AML-193 (cell line): ENCODE results near the gene PSMA7.

Source experiments
- DNase-seq, 2 experiments: peaks; one replicate each; lab custom pipeline; 2025; lab: John Stamatoyannopoulos, UW

The PSMA7 gene

DNA sequence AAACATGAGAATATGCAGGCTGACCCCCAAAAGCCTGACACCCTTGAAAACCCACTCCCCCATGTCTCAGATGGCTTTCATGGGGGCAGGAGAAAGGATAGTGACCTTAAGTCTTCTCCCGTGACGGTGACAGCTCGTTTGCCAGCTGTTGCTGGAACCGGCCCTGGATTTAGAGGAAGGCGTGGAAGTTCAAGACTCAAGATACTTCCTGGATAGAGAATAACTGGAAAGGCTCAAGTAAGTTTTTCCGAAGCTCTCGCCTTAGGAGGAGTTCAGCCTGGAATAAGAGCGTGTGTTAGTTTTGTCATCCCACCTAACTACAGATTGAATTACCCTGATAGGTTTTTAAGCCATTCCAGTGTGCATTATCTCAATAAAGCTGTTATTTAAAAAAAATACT lies 28.1 kb upstream of the PSMA7 start:
- DNase-seq: no peak

DNA sequence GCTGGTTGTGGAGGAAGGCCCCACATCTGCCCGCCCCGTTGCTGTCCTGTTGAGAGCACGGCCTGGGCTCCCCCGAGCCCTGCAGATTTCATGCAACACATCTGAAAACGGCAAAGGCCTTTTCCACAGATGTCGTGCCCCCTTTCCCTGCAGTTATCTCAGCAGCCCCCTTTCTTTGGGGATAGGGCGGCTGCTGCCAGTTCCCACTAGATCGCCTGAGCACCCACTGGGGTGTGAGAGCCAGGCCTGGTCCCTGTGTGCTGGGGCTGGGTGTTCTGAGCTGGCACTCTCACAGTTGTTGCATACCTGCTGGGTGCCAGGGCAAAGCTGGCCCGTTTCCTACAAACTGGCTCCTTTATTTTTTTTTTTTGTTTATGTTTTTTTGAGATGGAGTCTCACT lies 27.3 kb upstream of the PSMA7 start:
- no peak for DNase-seq

DNA sequence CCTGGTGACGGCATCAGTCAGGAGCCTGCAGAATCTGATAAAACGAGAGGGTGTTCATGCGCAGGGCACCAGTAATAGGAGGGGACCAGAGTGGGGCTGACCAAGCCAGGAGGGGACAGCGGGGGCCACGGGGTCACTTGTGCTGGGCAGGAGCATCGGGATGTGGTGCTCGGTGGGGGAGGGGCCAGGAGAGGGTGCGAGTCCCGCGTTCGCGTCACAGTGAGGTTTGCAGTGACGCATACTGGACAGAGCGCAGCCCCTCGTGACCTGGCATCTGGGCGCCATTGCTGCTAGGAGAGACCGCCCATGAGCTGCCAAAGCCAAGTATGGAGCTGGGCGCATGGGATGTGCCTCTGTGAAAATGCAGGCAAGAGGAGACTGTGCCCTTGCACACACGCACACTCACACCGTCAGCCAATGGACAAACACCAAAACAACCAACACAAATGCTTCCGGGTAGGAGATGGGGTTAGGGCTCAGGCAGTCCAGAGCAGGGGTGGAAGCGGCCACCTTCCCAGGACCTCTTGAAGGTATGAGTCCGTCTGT lies 25.8 kb upstream of the PSMA7 start:
- DNase-seq: no peak

DNA sequence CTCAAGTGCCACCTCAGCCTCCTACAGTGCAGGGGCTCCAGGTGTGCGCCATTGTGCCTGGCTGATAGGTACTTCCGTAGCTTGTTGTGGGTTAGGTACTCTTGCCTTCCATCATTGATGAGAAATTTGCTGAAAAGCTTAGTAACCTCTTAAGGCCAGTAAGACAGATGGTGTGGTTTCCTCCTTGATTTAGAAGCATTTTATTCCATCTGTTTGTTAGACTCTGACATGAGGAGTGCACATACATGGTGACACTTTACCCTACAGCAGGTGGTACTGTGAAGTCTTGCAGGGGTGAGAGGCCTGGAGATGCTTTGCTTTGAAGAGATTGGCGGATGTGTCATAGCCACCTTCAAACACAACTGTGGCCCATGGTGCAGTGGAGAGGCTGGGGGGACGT lies 24.9 kb upstream of the PSMA7 start:
- no peak for DNase-seq

DNA sequence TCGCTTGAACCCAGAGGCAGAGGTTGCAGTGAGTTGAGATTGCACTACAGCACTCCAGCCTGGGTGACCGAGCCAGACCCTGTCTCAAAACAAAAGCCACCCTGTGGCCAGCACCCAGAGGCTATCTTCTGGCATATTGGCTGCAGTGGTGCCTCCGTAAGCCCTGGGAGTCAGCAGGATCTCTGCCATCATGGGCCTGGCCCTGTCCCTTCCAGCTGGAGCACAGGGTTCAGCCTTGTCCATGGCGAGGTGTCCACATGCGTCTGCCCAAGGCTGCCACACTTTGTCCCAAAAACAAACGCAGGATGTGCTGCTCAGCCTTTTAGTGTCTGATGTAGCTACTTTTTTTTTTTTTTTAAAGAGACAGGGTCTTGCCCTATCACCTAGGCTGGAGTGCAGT lies 24.3 kb upstream of the PSMA7 start:
- DNase-seq: no peak

DNA sequence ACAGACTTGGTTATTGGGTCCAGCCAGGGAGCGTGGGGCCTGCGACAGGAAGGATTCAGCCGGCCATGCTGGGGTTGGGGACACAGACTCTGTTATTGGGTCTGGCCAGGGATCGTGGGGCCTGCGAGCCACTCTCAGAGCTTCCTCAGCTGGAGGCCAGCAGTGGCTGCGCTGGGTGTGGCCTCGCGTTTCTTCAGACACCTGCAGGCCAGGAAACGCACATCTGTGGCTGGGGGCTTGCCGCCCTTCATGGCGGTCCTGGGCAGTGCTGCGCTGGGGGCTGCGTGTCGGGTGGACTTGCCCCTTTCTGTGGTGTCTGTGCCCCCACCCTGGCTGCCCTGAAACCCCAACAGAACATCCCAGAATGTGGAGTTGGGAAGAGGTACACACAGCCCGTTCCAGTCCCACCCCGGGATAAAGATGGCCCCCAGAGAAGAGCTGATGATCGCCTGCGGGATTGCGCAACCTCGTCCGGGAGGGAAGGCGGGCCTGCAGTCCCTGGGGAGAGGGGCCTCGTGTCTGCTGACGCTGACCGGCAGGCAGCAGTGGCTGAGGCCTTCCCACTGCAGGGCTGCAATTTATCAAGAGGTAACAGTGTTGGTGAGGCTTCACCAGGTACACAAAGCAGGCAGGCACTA lies 22.7 kb upstream of the PSMA7 start:
- no peak for DNase-seq

DNA sequence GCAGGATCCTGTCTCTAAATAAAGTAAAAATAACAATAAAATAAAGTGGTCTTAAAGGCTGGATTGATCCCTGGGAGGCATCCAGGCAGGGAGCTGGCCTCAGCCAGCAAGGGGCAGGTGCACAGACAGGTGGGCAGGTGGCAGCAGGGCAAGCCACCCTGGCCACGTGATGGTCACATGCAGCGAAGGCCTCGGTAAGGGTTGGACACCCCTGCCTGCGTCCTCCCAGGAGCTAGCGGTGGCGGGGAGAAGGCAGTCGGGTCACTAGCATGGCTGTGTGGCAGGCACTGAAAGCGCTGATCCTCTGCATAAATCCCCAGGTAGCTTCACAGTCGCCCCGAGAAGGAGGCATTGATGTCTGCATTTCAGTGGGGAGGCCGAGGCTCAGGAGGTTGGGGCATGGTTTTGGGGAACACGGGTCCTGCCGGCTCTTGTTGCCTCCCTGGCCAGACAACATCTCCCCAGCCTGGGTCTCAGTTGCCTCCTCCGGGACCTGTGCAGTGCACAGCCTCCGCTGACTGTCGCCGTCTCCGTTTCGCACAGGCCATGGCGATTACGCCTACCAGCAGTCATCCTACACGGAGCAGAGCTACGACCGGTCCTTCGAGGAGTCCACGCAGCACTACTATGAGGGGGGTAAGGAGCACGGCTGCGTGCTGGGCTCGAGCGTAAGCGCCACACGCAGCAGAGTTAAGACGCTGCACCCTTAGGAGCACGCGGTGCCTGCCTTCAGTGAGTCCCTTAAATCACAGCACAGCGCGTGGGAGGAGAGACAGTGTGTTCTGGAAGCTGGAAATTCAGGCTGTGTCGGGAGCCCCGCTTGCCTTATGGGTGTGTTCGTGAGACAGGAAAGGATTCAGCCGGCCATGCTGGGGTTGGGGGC lies 21.9 kb upstream of the PSMA7 start:
- DNase-seq: no peak

DNA sequence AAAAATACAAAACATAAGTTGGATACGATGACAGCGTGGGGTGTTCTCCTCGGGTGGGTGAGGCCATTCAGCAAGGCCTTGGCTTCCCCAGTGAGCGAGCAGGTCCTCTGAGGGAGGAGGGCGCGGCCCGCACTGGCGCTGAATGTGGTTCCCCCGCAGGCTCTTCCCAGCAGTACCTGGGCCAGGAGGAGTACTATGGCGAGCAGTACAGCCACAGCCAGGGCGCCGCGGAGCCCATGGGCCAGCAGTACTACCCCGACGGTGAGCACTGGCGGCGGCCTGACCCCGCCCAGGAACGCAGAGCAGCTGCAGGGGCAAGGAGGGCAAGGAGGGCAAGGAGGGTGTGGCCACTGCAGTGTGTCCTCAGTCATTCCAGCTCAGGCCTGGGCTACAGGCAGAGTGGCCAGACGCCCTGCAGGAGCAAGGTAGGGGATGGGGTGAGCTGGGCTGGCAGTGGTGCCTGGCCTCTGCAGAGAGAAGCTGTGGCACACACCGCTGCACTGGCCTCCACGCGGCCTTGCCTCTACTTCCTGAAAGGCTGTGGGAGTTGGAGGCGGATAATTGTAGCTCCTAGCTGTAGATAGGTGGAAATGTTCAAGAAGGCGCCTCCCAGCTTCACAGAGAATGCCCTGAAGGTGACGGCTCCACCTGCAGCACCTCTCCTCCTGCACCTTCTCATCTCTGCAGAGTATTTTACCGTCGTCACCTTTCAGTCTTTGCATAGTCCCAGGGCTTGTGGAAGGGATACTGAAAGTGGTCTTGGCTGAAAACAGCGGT lies 21.0 kb upstream of the PSMA7 start:
- DNase-seq: no peak

DNA sequence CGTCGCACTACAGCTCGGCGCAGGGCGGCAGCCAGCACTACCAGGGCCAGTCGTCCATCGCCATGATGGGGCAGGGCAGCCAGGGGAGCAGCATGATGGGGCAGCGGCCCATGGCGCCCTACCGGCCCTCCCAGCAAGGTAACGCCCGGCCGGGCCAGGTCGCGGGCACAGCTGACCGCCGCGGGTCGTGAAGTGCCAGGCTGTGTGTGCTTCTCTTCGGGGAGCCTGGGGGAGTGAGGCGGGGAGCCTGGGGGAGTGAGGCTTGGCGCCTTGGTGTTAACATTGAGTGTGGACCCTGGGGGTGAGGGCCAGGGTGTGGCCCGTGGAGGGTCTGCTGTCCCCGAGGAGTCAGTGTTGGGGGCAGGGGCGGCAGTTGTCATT lies 20.3 kb upstream of the PSMA7 start:
- DNase-seq: no peak

DNA sequence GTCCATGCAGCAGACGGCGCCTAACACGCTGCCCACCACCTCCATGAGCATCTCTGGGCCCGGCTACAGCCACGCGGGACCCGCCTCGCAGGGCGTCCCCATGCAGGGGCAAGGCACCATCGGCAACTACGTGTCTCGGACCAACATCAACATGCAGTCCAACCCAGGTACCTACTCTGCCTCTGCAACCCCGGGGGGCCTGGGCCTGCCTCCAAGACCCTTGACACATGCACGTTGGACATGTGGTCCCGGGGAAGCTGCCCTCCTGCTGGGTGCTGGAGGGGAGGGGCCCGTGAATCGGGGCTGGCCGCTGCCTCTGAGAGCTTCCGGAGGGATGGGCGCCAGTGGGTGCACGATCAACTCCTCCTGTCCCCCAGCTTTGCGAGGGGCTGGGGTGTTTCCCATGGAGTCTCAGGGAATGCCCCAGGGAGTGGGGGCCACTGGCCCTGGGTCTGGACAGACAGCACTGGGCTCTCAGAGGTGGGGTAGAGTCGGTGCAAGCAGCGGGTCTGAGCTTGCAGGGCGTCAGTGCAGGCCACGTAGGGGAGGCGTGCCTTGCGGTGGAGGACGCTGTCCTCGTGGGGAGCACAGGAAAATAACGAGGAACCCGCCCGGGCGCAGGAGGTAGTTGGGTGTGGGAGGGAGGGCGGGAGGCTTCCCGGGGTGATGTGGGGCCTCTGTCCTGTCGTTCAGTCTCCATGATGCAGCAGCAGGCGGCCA lies 19.7 kb upstream of the PSMA7 start:
- no peak for DNase-seq

DNA sequence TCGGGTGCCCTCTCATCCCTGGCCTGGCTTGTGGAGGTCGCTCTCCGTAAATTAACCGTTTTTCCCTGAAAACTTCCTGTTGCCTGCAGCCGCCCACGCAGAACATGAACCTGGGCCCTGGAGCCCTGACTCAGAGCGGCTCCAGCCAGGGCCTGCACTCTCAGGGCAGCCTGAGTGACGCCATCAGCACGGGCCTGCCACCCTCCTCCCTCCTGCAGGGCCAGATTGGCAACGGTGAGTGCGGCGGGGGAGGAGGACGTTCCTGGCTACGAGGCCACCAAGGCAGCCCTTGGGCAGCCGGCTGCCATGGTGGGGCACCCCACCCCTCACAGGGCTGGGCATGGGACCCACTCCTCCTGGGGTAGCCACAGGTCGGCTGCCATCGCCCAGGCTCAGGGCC lies 18.2 kb upstream of the PSMA7 start:
- DNase-seq: no peak

DNA sequence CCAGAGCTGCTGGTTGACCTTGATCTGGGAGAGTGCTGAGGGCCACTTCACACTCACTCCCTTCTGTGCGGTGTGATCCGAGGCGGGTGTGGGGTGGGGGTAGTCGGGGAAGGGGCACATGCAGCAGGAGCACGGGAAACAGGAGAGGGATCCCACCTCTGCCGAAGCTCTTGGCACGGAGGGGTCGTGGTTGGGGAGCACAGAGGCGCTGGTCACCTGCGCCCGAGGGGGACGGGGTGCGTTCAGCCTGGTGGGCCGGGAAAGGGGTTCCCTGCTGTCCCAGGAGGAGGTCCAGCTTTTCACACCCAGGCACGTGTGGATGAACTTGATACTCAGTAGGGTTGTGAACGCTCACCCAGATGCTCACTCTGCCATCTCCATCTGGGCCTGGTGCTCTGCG lies 17.7 kb upstream of the PSMA7 start:
- no peak for DNase-seq

DNA sequence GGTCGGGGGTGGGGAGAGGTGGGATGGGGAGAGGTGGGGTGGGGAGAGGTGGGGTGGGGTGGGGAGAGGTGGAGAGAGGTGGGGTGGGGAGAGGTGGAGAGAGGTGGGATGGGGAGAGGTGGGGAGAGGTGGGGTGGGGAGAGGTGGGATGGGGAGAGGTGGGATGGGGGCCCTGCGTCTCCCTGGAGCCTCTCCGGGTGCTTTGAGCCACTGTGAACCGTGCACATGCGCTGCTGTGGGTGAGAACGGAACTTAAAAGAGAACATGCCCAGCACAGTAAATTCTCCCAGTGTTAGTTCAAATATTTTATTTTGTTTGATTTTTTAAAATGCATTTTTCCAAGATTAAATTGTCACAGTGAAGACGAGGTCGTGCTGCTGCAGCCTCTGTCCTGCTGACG lies 17.1 kb upstream of the PSMA7 start:
- DNase-seq: no peak

DNA sequence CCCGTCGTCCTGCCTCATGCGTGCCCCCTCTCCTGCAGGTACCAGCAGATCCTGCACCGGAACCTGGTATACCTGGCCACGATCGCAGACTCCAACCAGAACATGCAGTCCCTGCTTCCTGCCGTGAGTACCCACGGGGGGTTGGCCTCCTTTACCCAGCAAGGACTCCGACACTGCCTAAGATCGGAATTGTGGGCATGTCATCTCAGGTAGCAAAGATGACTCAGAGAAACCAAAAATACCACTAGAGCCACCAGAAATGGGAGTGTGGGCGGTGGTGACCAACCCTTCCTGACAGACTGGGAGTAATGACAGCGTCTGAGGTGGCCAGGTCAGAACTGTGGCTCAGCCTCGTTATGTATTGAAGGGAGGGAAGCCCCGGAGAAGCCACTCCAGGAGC lies 16.6 kb upstream of the PSMA7 start:
- DNase-seq: no peak

DNA sequence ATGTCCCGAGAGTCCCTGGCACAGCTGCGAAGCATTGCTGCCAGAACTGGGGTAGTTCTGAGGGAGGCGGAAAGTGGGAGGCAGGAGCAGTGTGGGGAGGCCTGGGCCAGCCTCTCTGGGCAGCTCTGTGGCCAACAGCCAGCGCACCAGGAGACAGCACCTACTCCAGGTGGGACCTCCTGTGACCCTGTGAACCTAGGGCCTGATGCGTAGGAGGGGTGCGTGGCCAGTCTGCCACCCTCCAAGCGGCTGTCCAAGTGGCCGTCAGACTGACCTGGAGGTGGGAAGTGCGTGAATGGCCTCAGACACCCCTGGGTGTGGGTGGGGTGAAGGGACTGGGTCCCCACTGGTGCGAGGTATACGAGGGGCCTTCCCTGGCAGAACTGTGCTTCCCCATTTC lies 15.9 kb upstream of the PSMA7 start:
- DNase-seq: no peak

DNA sequence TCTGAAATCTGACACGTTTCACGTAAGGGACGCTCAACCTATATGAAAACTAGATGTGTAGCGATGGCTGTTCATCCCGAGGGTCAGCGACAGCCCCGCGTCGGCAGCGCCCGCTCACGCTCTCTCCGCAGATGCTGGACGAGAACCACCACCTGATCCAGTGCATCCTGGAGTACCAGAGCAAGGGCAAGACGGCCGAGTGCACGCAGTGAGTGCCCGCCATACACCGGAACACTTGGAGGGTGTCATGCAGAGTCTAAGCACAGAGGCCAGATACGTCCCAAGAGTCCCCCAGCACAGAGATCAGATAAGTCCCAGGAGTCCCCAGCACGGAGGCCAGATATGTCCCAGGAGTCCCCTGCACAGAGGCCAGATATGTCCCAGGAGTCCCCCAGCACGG lies 15.3 kb upstream of the PSMA7 start:
- DNase-seq: no peak

DNA sequence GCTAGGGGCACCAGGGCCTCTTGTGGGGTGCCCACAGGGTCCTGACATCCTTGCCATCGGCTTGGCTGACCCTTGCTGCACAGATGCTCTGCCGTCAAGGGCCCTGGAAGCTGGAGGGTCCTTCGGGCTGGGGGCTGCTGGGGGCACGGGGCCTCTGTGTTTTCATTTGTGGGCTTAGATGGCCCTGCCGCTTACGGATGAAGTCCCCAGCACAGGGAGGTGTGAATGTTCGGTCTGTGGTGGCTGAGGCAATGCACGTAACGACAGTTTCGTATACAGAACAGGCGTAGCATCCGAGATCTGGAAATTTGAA lies 14.8 kb upstream of the PSMA7 start:
- no peak for DNase-seq

DNA sequence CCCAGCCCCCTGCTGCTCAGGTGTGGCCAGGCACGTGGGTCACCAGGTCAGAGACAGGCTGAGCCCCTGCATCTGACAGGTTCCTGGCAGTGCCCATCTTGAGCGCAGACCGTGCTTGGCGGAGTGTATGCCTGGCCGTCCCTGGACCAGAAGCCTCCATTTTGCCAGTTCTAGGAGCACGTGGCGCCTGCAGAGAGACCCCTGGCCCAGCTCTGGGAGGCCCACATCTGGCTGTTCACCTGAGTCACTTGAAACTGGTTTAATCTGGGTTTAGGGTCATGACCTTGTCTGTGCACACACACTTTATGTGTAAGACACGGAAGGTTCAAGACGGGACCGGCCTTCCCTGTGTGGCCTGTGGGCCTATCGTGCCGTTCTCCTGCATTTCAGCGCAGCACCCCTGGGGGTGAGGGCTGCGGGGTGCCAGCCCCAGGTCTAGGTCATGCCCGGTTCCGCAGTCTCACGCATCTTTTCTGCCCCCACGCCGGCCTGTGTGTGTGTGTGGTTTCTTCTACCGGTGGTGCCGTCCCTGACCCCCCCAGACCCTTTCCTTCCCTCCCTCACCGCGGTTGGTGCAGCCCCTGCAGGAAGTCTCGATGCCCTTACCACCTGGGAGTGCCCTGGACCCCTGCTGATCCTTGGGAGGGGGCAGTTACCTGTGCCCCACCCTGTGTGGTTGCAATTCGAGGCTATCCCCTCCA lies 14.3 kb upstream of the PSMA7 start:
- no peak for DNase-seq

DNA sequence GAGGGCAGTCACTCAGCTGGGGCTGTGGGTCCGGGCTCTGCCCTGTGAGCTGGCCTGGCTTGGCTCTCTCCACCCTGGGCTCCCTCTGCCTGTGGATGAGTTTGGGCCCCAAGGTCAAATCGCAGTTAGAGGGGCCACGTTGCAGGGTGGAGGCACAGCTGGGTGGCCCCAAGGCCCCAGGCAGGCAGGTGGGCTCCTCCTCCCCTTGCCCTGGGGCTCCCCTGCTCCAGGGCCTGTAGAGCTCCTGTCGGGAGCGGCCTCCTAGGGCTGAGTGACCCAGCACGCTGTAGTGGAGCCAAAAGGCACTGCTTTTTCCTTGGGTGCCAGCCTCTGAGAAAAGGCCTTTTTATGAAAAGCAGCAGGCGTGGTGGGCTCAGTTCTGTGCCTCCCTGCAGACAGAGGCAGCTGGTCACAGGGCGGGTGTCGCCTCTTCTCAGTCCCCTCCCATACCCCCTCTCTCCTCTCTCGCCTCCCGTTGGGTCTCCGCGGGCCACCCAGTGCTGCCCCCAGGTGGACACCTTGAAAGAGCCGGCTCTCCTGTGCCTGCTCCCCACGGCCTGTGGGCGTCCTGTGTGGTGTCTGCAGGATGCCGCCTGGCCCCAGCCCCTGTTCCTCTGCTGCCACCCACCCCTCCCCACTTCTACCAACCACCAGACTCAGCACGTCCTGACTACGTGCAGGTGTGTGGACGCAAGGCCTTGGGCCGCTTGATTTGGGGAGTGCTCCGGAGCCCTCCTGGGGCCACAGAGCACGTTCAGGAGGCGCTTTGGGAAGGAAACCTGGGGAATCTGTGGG lies 13.6 kb upstream of the PSMA7 start:
- DNase-seq: peak in 1 of 2 experiments; percentile 15

DNA sequence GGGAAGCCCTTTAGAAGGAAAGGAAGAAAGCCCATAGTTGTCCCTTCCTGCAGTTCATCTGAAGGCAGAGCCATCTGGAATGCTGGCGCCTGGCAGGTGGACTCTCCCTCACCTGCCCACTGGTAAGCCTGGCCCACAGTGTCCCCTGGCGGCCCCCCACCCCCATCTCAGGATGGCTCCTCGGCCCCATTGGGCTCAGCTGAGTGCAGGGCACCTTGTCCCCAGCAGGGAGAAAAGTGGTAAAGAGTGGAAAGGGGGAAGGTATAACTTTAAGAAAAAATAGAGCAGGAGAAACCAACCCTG lies 13.0 kb upstream of the PSMA7 start:
- no peak for DNase-seq
